ENCODE results near the gene SETD2.

GRCh38 chr3:47108546-47108945 lies 55.4 kb downstream of the SETD2 start:
- no peak for TF ChIP-seq CTCF (conservative IDR thresholded peaks at IDR 0.05; ENCODE audit: low read depth, low read length)
- TF ChIP-seq EZH2 (IDR thresholded peaks at IDR 0.05; ENCODE audit: borderline replicate concordance, low read depth, low read length, poor library complexity, severe bottlenecking), result no peak

All from A673 (cell line).